Medulla oblongata (tissue), 1 donor: Measurements from ENCODE around the gene MGST2.

Source experiments
- DNase-seq: peaks from one replicate; pipeline ENCODE4 v3.0.0-alpha.2; 2015; ENCODE audit errors: extremely low spot score

The MGST2 gene

GRCh38 chr4:139738846-139739613 is 73.4 kb downstream of the MGST2 start:
- no peak for DNase-seq

- no peak for DNase-seq
These were observed 74.5 kb downstream of the MGST2 start for GRCh38 chr4:139740121-139740520.

GRCh38 chr4:139740531-139741041 is 75.0 kb downstream of the MGST2 start:
- DNase-seq = peak; percentile 94

GRCh38 chr4:139743027-139743426 is 77.4 kb downstream of the MGST2 start:
- no peak for DNase-seq

- no peak for DNase-seq
These were observed 78.6 kb downstream of the MGST2 start for GRCh38 chr4:139744232-139744631.

GRCh38 chr4:139745111-139745639 is 79.6 kb downstream of the MGST2 start:
- DNase-seq = no peak

GRCh38 chr4:139746431-139747171 is 81.0 kb downstream of the MGST2 start:
- no peak for DNase-seq

GRCh38 chr4:139749338-139749737 is 83.7 kb downstream of the MGST2 start:
- DNase-seq = no peak

- DNase-seq = no peak
These were observed 84.3 kb downstream of the MGST2 start for GRCh38 chr4:139749835-139750498.

GRCh38 chr4:139753686-139754085 is 88.1 kb downstream of the MGST2 start:
- DNase-seq = no peak
